AG08395 (cell line): Measurements from ENCODE around the gene ZNF438.
"Not testable (repeated sequence)": the region's sequence is repeated elsewhere in the genome, so short reads cannot be mapped to it uniquely, and the experiment has no call there.

Source experiments
- DNase-seq: peaks from one replicate; pipeline ENCODE4 v3.0.0; 2012; ENCODE audit warnings: mixed read lengths, low spot score

ZNF438 gene

DNA sequence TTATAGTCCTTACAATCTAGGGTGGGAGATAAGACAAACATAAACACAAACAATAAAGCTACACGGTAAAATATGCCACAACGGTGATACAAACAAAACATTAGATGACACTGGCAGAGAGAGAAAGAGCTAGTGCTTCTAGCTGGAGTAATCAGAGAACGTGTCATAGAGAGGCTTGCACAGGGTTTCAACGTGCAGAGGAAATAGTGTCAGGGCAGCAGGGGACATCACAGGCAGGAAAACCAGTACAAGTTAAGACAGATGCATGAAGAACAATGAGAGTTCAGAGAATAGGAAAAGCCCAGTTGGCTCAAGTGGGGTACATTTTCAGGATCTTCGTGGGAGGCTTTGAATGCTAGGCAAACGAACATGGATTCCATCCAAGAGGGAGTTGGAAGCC, 91.4 kb downstream of the ZNF438 start:
- no peak for DNase-seq

DNA sequence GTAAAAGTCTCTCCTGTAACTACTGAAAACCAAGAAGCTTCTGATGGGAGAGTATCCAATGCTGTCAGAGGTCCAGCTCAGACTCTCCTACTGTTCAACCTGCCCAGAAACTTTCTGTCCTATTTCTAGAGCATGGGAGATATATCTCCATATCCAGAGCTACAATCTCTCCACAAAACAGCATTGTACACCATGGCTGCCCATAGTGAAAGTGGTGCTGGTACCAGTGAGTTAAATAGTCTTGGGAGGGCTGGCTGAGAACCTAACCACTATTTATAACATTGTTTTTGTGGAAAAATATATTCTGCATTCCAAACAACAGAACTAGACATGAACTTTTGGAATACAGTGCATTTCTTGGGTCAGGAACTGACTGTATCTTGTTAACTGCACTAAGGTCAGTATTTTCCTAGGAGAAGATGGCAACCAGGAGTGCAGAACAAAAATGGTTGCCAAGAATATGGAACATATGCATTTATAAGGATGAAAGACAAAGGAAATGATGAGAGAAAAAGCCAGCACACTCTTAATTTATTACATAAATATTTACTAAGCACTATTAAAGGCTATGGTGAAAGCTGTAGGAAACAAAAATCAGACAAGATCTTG, 91.9 kb downstream of the ZNF438 start:
- DNase-seq: no peak

DNA sequence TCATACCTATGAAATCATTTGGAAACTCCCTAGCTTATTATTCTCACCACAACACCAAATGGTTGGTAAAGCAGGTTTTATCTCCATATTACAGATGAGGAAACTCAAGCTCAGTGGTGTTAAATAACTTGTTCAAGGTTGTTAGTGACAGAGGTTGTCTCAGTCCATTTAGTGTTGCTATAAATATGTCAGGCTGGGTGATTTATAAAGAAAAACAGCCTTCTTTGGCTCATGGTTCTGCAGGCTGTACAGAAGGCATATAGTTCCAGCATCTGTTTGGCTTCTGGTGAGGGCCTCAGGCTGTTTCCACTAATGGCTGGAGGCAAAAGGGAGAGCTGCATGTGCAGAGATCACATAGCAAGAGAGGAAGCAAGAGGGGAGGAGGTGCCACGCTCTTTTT, 96.6 kb downstream of the ZNF438 start:
- DNase-seq: no peak

DNA sequence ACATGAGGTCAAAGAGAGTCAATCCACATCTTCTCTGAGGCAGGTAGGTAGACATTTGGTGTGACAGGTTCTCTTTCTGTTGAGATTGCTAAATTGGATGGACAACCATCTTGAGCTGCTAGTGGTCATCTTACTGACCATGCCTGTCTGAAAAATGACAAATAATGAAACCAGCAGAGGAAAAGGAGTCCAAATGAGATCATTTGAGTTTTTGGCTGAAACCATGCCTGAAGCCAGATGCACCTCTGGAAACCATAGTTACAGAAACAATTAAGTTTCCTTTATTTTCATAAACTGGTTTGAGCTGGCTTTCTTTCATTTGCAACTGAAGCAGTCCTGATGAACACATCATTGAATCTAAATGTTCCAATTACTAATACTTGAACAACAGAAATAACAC, 100.6 kb downstream of the ZNF438 start:
- DNase-seq: no peak

DNA sequence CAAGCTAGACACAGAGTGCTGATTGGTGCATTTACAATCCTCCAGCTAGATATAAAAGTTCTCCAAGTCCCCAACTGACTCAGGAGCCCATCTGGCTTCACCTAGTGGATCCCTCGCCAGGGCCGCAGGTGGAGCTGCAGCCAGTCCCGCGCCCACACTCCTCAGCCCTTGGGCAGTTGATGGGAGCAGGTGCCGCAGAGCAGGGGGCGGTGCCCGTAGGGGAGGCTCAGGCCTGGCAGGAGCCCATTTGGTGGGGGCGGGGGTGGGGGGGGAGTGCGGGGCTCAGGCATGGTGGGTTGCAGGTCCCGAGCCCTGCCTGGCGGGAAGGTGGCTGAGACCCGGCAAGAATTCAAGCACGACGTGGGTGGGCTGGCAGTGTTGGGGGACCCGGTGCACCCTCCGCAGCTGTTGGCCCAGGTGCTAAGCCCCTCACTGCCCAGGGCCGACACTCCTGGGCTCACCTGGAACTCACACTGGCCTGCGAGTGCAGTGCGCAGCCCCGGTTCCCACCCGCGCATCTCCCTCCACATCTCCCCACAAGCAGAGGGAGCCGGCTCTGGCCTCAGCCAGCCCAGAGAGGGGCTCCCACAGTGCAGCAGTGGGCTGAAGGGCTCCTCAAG, 101.7 kb downstream of the ZNF438 start:
- DNase-seq: no peak

DNA sequence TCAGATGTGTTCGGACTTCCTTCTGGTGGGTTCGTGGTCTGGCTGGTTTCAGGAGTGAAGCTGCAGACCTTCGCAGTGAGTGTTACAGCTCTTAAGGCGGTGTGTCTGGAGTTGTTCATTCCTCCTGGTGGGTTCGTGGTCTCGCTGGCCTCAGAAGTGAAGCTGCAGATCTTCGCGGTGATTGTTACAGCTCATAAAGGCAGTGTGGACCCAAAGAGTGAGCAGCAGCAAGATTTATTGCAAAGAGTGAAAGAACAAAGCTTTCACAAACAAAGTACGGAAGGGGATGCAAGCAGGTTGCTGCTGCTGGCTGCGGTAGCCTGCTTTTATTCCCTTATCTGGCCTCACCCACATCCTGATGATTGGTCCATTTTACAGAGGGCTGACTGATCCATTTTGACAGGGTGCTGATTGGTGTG, 102.3 kb downstream of the ZNF438 start:
- not testable (repeated sequence) for DNase-seq

DNA sequence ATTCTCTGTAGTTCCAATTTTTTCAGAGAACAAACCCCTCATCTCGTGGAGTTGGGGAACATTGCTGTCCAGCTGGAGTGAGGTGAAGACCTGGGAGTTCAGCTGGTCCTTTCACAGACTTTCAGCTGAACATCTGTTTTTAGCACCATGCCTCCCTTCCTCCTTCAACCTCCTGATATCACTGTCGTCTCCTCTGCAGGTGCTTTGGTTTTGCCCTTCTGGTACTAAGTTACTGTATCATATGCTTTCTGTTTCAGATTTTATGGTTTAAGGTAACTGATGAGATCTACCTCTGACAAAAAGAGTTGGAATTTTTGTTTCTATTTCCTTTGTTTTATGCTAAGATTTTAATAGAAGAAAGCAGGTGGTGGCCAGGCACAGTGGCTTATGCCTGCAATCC, 102.9 kb downstream of the ZNF438 start:
- DNase-seq: no peak

DNA sequence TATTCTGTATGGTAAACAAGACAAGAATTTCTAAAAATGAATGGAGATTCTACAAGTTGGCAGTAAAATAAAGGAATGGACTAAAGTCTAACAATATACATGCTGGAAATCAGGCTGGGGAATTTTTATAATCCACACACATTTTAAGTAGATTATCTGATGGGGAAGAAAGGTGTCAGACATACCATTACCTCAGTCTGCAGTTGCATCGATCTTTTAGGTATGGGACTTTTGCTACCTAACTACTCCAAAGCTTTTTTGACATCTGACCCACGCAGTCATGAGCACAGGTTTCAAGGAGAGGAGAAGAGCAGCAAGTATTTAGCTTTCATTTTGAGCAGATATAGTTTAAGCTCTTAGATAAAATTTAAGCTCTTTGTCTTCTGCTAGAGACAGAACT, 113.0 kb downstream of the ZNF438 start:
- DNase-seq: no peak

DNA sequence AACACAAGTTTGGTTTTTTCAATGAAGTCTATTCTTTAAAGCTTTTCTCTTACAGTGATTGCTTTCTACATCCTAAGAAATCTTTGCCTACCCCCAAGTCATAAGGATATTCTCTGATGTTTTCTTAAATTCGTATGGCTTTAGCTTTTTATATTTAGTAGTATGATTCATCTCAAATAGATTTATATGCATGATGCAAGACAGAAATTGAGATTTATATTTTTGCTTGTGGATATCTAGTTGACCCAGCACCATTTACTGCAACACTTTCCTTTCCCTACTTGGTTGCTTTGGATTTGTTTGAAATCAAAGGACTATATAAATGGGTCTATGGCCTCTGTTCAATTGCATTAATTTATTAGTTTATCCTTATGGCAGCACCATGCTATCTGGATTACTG, 113.9 kb downstream of the ZNF438 start:
- DNase-seq: no peak

DNA sequence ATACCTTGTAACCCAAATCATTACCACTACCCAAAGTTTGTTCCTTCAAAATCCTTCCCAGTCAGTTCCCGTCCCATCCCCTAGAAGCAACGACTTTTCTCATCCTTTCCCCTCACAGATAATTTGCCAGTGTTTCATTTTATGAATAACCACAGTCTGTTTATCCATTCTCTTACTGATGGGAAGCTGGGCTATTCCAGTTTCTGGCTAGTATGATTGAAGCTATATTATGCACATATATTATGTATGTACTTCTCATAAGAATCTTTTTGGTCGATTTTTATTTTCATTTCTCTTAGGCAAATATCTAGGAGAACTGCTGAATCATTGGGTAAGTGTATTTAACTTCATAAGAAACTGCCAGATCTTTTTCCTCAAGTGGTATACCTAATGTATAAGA, 114.6 kb downstream of the ZNF438 start:
- DNase-seq: no peak

DNA sequence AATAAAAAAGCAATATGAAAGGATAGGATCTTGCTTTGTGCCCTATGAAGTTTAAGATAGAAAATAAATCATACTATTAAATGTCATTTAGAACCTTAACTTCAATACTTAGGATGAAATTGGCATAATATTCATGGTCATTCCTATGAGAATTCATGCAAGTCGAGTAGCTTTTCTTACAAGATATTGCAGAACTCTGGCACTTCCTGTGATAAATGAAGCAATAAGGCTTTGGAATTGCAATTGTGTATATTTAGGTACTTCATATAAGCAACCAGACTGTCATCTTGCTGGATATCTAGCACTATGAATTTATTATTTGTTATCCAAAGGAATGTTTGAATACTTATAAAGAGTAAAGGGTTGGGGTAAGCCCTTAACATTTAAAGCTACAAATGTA, 116.5 kb downstream of the ZNF438 start:
- DNase-seq: no peak

DNA sequence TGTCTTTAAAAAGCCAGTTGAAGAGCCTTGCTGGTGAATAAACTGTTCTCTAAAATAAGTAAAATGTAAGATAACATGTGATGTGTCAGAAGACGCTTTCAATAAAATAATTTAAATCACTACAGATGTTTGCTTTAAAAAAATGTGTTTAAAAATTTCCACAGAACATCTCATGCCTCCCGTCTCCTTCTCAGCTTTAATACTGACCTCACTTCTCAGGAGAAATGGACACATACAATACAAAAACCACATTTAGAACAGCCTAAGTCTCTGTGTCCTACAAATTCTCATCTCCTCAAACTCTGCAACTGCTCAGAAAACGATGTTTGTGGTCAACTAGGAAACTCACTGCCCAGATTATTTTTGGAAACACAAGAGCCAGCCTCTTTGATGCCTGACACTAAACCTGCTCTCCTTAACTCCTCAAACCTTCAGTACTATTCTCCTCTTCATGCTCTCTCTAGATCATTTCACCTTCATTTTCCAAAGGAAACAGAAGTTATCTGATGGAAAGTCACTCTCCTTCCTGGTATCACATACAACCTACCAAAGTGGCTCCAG, 120.3 kb downstream of the ZNF438 start:
- DNase-seq: no peak

DNA sequence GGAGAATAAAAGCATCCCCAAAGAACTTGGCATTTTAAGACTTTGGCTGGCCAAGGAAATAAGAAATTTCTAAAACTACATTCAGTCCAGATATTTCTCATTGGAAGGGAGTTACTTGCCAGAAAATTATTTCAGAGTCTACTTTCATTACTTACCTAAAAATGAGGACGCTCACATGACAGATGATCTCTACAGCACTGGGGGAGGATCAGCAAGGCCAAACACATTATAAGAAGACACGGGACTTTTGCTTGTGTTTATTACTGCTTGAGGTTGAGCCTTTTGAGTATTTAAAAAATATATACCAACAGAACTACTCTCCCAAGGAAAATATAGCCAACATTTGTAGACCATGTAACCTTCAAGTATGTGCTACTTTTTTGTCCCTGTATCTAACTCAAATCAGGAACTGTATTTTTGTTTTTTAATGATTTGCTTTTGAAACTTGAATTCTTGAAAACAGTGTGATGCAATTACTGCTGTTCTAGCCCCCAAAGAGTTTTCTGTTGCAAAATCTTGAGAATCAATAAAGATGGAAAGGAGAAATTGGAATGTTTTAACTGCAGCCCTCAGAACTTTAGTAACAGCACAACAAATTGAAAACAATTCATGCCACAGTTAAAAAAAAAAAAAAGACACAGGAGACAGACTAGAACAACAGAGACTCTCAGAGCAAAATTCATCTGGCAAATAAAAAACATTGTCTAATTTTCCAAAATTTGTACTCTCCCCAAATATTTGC, 128.1 kb downstream of the ZNF438 start:
- DNase-seq: no peak

DNA sequence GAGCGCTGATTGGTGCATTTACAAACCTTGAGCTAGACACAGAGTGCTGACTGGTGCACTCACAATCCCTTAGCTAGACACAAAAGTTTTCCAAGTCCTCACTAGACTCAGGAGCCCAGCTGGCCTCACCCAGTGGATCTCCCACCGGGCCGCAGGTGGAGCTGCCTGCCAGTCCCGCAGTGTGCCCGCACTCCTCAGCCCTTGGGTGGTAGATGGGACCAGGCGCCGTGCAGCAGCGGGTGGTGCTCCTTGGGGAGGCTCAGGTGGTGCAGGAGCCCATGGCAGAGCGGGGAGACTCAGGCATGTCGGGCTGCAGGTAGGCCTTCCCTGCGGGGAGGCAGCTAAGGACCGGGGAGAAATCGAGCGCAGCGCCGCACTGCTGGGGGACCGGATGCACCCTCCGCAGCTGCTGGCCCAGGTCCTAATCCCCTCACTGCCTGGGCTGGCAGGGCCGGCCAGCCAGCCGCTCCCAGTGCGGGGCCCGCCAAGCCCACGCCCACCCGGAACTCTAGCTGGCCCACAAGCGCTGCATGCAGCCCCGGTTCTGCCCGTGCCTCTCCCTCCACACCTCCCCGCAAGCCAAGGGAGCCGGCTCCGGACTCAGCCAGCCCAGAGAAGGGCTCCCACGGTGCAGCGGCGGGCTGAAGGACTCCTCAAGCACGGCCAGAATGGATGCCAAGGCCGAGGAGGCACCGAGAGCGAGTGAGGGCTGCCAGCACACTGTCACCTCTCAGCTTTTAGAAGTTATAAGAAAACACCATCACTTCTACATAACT, 128.9 kb downstream of the ZNF438 start:
- no peak for DNase-seq

DNA sequence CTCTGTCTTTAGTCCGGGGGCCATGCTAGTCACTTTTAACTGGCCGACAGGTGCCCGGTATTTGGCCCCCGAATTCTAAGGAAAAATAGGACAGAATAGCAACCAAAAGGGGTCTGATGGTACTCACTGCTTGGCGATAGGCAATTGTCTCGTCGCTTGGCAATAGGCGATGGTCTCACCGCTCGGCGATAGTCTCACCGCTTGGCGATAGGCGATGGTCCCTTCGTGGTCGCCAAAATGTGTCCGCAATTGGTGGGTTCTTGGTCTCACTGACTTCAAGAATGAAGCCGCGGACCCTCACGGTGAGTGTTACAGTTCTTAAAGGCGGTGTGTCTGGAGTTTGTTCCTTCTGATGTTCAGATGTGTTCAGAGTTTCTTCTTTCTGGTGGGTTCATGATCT, 130.2 kb downstream of the ZNF438 start:
- not testable (repeated sequence) for DNase-seq

DNA sequence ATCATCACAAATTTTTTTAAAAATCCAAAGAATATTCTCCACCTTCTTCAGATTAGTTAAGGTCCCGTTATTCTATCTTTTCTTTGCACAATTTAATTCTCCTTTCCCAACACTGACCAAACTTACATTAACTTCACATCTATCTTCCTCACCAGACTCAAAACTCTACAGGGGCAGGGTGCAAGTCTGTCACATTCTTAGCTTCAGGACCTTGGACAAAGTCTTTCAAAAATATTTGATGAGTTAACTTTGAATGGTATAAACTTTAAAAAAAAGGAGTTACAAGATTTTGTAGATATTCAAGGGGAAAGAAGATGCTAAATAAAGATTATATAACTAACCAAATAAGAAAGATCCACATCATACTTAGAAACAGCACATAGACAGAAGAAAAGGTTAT, 132.7 kb downstream of the ZNF438 start:
- DNase-seq: no peak

DNA sequence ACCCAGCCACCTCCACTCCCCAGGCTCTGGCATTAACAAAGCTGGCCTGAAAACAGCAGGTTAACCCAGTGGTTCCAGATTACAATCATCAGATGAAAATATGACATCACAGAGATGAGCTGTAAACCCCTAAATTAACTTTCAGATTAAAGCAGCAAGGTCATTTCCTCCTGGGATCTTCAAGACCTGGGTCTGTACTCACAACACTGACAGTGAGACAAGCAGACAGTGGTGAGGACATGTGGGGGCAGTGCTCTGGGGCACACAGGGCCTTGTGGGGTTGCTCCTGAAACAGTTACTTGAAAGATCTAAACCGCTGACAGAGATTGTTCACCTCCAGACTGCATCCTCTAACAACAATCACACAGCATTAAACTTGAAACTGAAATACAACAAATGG, 134.1 kb downstream of the ZNF438 start:
- no peak for DNase-seq

DNA sequence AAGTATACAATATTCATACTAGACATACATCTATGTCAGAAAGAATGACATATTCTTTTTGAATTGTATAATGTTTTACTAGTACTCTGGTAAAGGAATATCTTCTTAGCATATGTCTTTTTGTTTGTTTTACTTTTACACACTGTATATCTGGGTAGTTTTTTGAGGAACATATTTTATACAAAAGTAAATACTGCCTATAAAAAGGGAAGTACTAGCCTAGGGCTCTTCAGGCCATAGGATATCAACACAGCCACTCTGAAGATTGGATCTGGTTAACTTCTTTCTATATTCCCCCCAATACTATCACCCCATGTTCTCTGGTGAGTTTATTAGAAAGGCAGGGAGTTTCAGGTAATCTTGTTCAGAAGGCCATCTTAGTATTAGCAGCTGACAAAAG, 134.6 kb downstream of the ZNF438 start:
- DNase-seq: no peak

DNA sequence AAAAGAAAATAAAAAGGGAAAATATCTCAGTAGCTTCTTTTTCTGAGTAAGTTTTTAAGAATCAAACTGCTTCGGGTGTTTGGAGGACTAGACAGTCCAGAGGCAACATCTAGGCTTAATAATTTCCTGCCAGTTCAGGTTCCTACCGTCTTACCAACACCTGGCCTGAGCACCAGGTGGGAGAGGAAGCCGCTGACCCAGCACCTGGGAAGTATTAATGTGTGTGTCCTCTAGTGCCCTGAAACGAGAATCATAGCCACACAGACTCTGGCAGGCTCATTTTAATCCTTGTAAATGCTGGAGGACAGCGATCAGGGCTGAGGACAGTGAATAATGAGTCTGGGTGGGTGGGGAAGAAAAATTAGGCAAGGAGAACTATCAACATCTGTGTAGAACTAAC, 137.4 kb downstream of the ZNF438 start:
- no peak for DNase-seq

DNA sequence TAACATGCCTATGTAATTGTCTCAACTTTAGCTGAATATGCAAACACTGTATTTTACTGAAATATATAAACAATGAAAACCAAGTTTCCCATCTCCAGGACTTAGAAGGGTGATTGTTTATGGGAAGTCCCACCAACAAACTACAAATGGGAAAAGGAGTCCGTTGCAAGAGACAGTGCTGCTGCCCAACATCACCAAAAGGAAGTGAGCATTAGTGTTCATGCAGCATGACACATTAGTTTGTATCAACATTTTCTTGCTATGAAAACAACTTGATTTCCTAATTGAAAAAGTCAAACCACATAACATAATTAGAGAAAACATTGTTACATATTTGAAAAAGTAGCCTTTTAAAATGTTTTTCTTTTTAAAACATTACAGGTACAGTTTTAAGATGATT, 138.5 kb downstream of the ZNF438 start:
- DNase-seq: no peak

DNA sequence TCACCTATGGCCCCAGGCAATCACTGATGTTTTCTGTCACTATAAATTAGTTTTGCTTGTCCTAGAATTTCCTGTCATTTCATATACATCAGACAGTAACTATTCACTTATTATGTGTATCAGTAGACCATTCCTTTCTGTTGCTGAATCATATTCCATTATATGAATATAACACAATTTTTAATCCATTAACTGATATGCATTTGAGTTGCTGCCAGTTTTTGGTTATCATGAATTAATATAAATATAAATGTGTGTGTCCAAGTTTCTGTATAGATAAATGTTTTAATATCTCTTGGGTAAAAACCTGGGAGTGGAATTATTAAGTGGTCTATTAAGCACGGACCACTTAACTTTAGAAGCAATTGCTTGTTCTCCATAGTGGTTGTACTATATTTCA, 143.8 kb downstream of the ZNF438 start:
- DNase-seq: no peak

DNA sequence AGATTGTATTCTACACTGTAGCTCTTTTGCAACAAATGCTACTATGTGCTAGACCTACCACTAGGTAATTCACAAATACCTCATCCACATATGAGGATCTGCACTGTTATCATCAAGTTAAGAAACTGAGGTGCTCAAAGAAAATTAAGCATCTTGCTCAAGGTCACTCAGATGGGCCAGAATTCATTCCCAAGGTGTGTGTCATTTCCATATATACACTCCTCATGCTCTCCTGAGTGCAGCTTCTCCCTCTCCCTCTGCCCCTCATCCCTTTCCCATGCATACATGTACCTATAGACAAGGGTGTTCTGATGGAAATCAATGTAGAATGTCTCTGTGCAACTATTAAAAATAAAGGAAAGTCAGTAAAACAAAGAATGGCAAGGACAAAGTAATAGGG, 146.2 kb downstream of the ZNF438 start:
- DNase-seq: no peak

DNA sequence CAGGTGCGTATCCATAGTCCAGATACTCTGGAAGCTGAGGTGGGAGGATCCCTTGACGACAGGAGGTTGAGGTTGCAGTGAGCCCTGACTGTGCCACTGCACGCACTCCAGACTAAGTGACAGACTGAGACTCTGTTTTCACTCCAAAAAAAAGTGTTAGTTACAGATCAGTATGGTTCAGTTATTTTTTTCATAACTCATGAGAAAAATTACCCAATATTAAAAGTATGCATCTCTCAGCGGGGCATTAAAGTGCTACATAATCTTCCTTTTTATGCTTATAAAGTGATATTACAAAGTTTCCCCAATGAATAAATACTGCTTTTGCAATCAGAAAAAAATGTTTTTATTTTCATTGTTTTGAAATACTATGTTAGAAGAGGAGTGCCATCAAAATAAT, 147.9 kb downstream of the ZNF438 start:
- DNase-seq: no peak
